Cardiac septum (tissue), 1 donor: ENCODE measurements around the gene LRP2. TPM values are rescaled to one million over a fixed set of nuclear protein-coding genes. Genes with fewer than 3 reads are reported as not detected.

ENCODE experiments used
- DNase-seq: peaks from one replicate; pipeline ENCODE4 v3.0.0-alpha.2; 2020; ENCODE audit warnings: low spot score
- intact Hi-C: fragments of 100-400 bp; cut with DNase I; formaldehyde crosslinking; loops from one replicate; pipeline ENCODE4 v1.14.0; 2022
- total RNA-seq: library from RNA; stranded (reverse); fragmentation: NEBNext Ultra II Directional; extraction: Animal tissue kit (Norgen Biotek cat#: 25700); gene quantifications from one replicate; pipeline ENCODE4 v1.2.1, GENCODE V29; 2021
- donor health status: DM: no; HTN: no; CAD: no.

LRP2 gene
- total RNA-seq, 1 donor from 2014 or later: 0.30 TPM

- no peak for DNase-seq
- intact Hi-C loops: no loop called here
Measured at GRCh38 chr2:169260846-169261642, 101.3 kb downstream of the LRP2 start.

- intact Hi-C loops: no loop called here
Measured at GRCh38 chr2:169260246-169260645, 102.1 kb downstream of the LRP2 start.

GRCh38 chr2:169259402-169259801 lies 102.9 kb downstream of the LRP2 start:
- DNase-seq: no peak
- intact Hi-C loops: no loop called here

More at GRCh38 chr2:169260246-169260645, 102.1 kb downstream of the LRP2 start:
- no peak for DNase-seq

- no peak for DNase-seq
- intact Hi-C loops: no loop called here
Measured at GRCh38 chr2:169258045-169258601, 104.2 kb downstream of the LRP2 start.

DNA sequence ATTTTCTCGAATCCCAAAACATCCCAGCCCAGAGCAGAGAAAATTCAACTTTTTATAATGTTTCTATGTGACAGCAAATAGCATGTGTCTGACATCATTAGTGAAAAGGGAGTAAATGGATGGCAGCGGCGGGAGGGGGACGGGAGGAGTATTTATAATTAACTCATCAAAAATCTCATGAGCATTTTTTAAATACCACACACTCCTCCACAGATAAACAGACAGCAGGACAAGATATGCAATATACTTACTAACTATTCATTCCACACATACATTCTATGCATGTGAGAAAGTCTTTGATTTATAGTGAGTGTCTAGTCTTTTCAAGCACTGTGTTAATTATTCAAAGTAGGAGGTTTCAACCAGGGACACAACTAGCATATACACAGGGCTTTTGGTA lies 107.6 kb downstream of the LRP2 start:
- DNase-seq: no peak
- intact Hi-C loops: no loop called here

DNA sequence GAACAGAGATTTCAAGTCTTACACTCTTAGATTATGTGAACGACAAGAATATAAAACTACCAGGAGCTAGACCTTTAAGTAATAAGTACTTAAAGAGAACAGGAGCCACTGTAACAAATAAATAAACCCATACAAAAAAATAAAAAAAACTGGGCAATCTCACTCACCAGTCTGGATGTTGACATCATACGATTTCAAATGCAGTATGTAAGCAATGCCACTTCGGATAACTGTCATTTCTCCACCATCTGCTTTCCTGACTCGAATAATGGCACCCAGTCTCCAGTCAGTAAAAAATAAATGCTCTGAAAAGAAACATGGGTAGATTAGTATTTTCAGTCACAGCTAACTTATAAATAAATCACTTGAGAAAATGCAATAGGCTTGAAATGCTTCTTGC lies 115.1 kb downstream of the LRP2 start:
- intact Hi-C loops: no loop called here
- no peak for DNase-seq

- intact Hi-C loops: no loop called here
- DNase-seq: no peak
Measured at GRCh38 chr2:169240405-169240804, 121.9 kb downstream of the LRP2 start.

DNA sequence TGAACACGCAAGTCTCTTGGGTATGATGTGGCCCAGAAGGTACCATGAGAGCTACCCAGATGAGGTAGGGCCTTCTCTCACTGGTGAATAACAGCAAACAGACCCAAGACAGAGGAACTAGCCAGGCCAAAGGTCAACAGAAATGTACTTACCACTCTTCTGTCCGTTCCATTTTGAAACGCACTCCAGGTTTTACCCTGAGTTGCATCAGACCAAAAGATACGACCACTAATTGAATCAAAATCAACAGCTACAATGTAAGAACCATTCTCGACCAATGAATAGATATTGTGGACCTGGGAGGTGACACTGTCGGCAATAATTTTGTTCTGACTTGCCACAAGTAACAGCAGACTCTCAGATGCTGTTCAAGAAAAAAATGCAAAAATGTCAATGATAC lies 124.4 kb downstream of the LRP2 start:
- intact Hi-C loops: no loop called here
- no peak for DNase-seq

GRCh38 chr2:169237286-169237685 lies 125.0 kb downstream of the LRP2 start:
- intact Hi-C loops: no loop called here

DNA sequence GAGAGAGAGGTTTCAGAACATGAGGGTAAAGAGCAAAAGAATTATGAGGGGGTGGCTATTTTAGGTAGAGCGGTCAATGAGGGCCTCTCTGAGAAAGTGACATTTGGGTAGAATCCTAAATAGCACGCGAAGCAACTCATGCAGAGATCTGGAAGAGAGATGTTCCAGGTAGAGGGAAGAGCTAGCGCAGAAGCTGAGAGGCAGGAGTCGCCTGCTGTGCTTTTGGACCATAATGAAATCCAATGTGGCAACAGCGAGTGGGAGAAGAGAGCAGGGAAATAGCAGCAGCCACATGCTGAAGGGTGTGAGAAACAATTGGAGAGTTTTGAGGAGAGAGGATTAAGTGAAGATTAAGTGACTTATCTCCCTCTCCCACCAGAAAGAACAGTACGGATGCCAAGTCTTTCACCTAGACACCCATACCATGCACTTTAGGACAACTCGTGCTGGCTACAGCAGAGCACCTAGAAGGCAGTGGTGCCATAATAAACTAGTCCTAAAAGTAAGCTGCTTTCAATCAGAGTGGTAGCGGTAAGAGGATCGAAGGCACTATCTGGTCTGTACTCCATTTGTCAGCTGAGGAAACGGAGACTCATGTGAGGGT lies 129.7 kb downstream of the LRP2 start:
- intact Hi-C loops: no loop called here
- DNase-seq: no peak

More at GRCh38 chr2:169237286-169237685, 125.0 kb downstream of the LRP2 start:
- no peak for DNase-seq

DNA sequence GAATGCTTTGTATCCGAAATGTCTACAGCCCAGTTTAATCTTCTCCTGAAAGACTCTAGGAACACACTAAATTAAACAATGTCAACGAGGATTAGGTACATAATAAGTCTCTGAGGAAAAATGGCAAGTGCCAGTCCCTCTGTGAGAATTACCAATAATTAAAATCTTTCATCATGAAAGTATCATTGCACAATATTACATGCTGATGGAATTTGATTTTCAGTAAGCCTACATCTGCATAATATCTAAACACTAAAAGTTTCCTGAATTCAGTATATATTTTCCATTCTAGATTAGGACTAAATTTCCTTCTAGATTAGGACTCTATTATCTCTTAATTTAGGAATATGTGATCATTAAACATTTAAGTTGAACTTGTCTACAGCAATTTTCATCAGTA lies 132.1 kb downstream of the LRP2 start:
- no peak for DNase-seq
- intact Hi-C loops: no loop called here

- no peak for DNase-seq
- intact Hi-C loops: no loop called here
Measured at GRCh38 chr2:169229590-169229989, 132.7 kb downstream of the LRP2 start.

GRCh38 chr2:169225906-169226305 lies 136.4 kb downstream of the LRP2 start:
- intact Hi-C loops: no loop called here
- no peak for DNase-seq

DNA sequence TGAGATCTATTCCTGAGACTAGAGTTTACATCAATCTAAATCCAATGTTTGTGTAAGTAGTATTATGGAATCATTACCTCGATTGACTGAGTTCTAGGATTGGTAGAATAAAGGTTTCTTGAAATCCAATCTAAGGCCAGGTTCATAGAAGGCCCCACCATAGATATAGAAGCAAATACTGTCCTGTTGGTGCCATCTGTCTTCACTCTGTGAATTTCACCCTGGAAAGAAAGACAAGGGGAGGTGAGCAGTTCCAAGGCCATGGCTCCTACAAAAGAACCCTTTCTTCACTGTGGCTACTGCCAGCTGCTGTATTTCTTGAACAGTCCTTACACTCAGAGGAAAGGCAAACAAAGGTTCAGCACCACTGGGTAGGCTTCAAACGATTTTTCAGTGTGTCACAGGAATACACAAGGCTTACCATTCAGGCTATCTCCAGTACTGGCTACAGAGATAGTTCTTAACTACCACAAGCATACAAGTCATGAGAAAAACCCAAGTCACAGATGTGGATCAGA lies 137.0 kb downstream of the LRP2 start:
- intact Hi-C loops: no loop called here

GRCh38 chr2:169222665-169223064 lies 139.7 kb downstream of the LRP2 start:
- DNase-seq: no peak
- intact Hi-C loops: no loop called here

More for the DNA sequence above, 137.0 kb downstream of the LRP2 start:
- DNase-seq: no peak

DNA sequence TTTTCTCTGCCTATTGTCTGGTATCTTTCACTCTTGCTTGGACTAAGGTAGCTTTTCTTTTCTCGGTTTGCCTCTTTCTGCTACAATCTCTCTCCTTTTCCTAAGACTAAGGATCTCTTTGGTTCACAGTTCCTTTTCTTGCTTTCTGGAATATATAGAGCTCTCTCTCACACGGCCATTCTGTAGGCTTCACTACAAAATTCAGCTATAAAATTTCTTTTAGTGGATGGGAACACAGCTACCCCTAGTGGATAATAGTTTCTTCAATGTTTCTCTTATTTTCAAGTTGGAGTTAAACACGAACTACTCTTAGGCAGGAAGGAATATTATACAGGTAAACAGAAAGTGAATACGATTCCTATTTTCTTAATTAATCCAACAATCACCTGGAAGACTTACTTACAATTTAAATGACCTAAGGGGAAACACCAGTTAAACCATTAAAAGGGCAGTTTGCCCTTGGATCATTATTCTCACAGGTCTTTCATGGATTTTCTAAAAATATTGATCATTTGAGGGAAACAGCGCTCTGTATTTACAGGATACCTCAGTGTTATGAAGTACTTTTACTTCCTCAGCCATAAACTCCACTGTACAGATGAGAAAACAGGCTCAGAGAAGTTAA lies 140.5 kb downstream of the LRP2 start:
- no peak for DNase-seq
- intact Hi-C loops: no loop called here

DNA sequence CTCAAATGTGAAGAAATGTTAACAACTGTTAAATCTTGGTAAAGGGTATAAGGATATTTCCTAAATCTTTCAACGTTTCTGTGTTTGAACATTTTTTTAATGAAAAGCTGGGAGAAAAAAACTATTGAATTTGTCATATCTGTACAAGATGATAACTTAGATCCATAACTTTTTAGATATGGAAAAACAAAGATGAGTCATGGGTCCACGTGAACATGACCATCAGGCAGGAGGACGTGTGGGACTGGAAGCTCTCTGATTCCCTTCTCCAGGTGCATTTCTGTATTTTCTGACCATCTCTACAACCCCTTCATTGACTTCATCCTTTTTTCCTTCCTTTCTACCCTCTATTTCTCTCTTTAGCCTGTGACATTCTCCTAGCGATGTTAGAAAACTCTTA lies 151.4 kb downstream of the LRP2 start:
- DNase-seq: no peak
- intact Hi-C loops: no loop called here

DNA sequence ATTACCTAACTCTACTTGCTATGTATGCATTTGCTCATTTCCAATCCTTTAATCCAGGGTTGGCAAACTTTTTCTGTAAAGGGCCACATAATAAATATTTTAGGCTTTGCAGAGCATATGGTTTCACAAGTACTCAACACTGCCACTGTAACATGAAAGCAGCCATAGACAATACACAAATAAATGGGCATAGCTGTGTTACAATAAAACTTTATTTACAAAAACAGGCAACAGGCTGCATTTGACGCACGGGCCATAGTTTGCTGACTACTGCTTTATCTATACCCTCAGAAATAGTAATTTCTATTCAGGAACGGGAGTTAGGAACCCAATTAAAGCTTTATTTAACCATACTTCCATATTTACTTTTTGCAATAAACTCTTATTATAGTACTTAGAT lies 154.3 kb downstream of the LRP2 start:
- DNase-seq: no peak
- intact Hi-C loops: no loop called here

DNA sequence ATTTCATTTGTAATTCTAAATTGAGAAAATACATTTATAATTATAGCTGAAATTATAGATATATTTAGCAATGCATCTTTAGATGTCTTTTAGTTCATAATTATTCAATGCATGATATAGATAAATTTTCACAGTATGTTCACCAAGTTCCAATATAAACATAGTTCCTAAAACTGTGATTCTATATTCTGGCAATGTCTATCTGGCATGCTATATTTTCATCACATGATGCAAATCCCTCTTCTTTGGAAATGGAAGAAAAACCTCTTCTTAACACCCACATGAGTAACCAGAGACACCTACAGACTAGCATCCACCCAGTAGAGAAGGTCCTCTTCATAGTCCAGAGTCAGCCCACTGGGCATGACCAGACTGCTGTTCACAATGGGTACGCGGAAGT lies 157.2 kb downstream of the LRP2 start:
- intact Hi-C loops: no loop called here
- no peak for DNase-seq

- DNase-seq: no peak
- intact Hi-C loops: no loop called here
Measured at GRCh38 chr2:169203952-169204351, 158.4 kb downstream of the LRP2 start.
